Caco-2 (cell line): ENCODE results near the gene FRYL. TPM values are rescaled to one million over a fixed set of nuclear protein-coding genes. Genes with fewer than 3 reads are reported as not detected.

Experiments used
- BruUV-seq: library from RNA; stranded (reverse); fragments of 400-500 nt; replicated peaks from 2 replicates; lab custom pipeline; 2021; lab: Mats Ljungman, UMichigan
- CTCF ChIA-PET: fragments of 300-600 bp; sonication (Branson Sonifier 250); formaldehyde crosslinking; loops from one replicate; lab custom pipeline; 2022; ENCODE audit warnings: antibody characterized with exemption; lab: Charles Lee
- POLR2A ChIA-PET: fragments of 300-600 bp; sonication (Branson Sonifier 250); formaldehyde crosslinking; loops from one replicate; lab custom pipeline; 2022; ENCODE audit warnings: antibody characterized with exemption; lab: Charles Lee
- DNase-seq, 2 experiments: peaks; one replicate each; pipeline versions ENCODE4 v3.0.0 to v3.0.0-alpha.2; 2020 to 2022
- H3K27me3 ChIP-seq: replicated peaks from 2 replicates; pipeline ENCODE4 v1.6.0; 2011; ENCODE audit warnings: low read length; ENCODE audit not compliant: control insufficient read depth, insufficient read depth
- H3K36me3 ChIP-seq: 2 replicates; pipeline ENCODE4 v1.5.1; 2011; ENCODE audit warnings: low read length; ENCODE audit not compliant: control insufficient read depth, insufficient read depth
- H3K4me1 ChIP-seq: fragments of 250-450 bp; sonication (Bioruptor Pico); 2 replicates; pipeline ENCODE4 v1.5.1; 2020; ENCODE audit warnings: mild to moderate bottlenecking
- H3K4me3 ChIP-seq: 2 replicates; pipeline ENCODE4 v1.5.1; 2011; ENCODE audit warnings: low read depth, mild to moderate bottlenecking, control low read depth, low read length
- H3K9me3 ChIP-seq: fragments of 250-450 bp; sonication (Bioruptor Pico); 2 replicates; pipeline ENCODE4 v1.5.1; 2020; ENCODE audit warnings: mild to moderate bottlenecking, moderate library complexity
- H3K27ac Mint-ChIP-seq: one replicate; pipeline ENCODE4 v1.8.0; 2022; ENCODE audit warnings: mixed read lengths; ENCODE audit not compliant: unreplicated experiment
- H3K27me3 Mint-ChIP-seq: one replicate; pipeline ENCODE4 v1.8.0; 2022; ENCODE audit warnings: mixed read lengths; ENCODE audit not compliant: insufficient read depth, unreplicated experiment
- H3K36me3 Mint-ChIP-seq: one replicate; pipeline ENCODE4 v1.8.0; 2022; ENCODE audit warnings: mild to moderate bottlenecking, mixed read lengths; ENCODE audit not compliant: insufficient read depth, unreplicated experiment
- H3K4me1 Mint-ChIP-seq: one replicate; pipeline ENCODE4 v1.8.0; 2022; ENCODE audit warnings: low read depth, mixed read lengths; ENCODE audit not compliant: unreplicated experiment
- H3K4me3 Mint-ChIP-seq: one replicate; pipeline ENCODE4 v1.8.0; 2022; ENCODE audit warnings: mild to moderate bottlenecking, moderate library complexity, mixed read lengths; ENCODE audit not compliant: unreplicated experiment
- H3K9me3 Mint-ChIP-seq: one replicate; pipeline ENCODE4 v1.8.0; 2022; ENCODE audit warnings: mixed read lengths; ENCODE audit not compliant: unreplicated experiment
- intact Hi-C: fragments of 100-400 bp; cut with micrococcal nuclease; formaldehyde crosslinking; loops from one replicate; pipeline ENCODE4 v1.10.0; 2022; ENCODE audit not compliant: unreplicated experiment
- total RNA-seq: library from RNA; stranded (reverse); gene quantifications from 2 replicates; pipeline ENCODE4 v1.2.3, GENCODE V29; 2022
- TF ChIP-seq, protein P1 (sequence below), 2 experiments: fragments of 200-600 bp in 1 of 2; IDR thresholded peaks; 1 replicate in 1 of 2; 2 replicates in 1 of 2; pipeline versions ENCODE4 v1.5.1 to v1.8.0; 2011 to 2022; ENCODE audit warnings: antibody characterized with exemption in 1 of 2, control low read depth in 1 of 2, inconsistent platforms in 1 of 2, low read depth in 1 of 2, low read length in 1 of 2, mild to moderate bottlenecking in 1 of 2, moderate library complexity in 1 of 2; ENCODE audit not compliant: insufficient read depth in 1 of 2, severe bottlenecking in 1 of 2, unreplicated experiment in 1 of 2

Gene FRYL
- total RNA-seq, 1 experiment from 2014 or later: 27.4 TPM

DNA sequence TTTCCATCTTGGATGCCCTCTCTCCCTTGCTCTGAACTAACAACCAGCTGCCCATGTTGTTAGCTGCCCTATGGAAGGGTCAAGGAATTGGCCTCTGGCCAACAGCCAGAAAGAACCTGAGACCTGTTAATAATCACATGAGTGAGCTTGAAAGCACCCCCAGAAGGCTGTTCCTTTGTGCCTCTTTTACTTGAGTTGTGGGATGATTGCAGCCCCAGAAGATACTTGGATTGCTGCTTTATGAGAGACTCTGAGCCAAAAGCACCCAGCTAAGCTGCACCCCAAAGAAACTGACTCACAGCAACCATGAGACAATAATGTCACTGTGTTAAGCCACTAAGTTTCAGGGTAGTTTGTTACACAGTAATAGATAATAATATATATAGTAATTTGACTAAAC, 73.3 kb downstream of the FRYL start:
- Histone ChIP-seq H3K4me3 (no peak overlapping the region), H3K4me1 (peaks cover 4% of the 10 kb centered on the region), H3K9me3 (no peaks in the 10 kb centered on the region), H3K27me3 (no peaks in the 10 kb centered on the region), H3K36me3 (no peaks in the 10 kb centered on the region)
- TF ChIP-seq, protein P1, sequence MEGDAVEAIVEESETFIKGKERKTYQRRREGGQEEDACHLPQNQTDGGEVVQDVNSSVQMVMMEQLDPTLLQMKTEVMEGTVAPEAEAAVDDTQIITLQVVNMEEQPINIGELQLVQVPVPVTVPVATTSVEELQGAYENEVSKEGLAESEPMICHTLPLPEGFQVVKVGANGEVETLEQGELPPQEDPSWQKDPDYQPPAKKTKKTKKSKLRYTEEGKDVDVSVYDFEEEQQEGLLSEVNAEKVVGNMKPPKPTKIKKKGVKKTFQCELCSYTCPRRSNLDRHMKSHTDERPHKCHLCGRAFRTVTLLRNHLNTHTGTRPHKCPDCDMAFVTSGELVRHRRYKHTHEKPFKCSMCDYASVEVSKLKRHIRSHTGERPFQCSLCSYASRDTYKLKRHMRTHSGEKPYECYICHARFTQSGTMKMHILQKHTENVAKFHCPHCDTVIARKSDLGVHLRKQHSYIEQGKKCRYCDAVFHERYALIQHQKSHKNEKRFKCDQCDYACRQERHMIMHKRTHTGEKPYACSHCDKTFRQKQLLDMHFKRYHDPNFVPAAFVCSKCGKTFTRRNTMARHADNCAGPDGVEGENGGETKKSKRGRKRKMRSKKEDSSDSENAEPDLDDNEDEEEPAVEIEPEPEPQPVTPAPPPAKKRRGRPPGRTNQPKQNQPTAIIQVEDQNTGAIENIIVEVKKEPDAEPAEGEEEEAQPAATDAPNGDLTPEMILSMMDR (IDR thresholded peaks at IDR 0.05; ENCODE audit: insufficient read depth in 1 of 2, low read depth in 1 of 2, low read length in 1 of 2, severe bottlenecking in 1 of 2, unreplicated experiment in 1 of 2): no peak
- POLR2A ChIA-PET: no interaction called here
- CTCF ChIA-PET: no interaction called here
- H3K9me3 Mint-ChIP-seq: no peaks in the 10 kb centered on the region
- H3K4me3 Mint-ChIP-seq: no peak overlapping the region
- peaks cover 6% of the 10 kb centered on the region for H3K36me3 Mint-ChIP-seq
- intact Hi-C loops: no loop called here
- no peaks in the 10 kb centered on the region for H3K27me3 Mint-ChIP-seq
- BruUV-seq: no TSS peak
- no peak overlapping the region for H3K27ac Mint-ChIP-seq
- DNase-seq: no peak
- H3K4me1 Mint-ChIP-seq: no peaks in the 10 kb centered on the region

DNA sequence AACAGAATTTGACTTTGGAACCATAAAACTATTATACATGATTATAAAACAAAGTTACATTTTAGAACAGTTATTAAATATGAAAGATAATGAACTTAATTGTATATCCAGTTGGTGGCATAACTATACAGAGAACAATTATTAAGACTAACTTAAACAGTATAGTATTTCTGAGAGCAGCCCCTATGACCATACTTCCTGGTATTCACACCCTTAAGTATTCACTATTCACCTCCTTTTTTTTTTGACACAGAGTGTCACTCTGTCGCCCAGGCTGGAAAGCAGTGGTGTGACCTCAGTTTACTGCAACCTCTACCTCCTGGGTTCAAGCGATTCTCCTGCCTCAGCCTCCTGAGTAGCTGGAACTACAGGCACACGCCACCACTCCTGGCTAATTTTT, 74.5 kb downstream of the FRYL start:
- Mint-ChIP-seq H3K4me3 (no peak overlapping the region), H3K36me3 (peaks cover 6% of the 10 kb centered on the region), H3K9me3 (no peaks in the 10 kb centered on the region), H3K4me1 (peaks cover 7% of the 10 kb centered on the region), H3K27ac (no peak overlapping the region), H3K27me3 (no peaks in the 10 kb centered on the region)
- BruUV-seq: no TSS peak
- intact Hi-C loops: no loop called here
- no peaks in the 10 kb centered on the region for H3K9me3 ChIP-seq
- CTCF ChIA-PET: no interaction called here
- no peaks in the 10 kb centered on the region for H3K36me3 ChIP-seq
- H3K27me3 ChIP-seq: no peaks in the 10 kb centered on the region
- no peak for DNase-seq
- no peak overlapping the region for H3K4me3 ChIP-seq
- H3K4me1 ChIP-seq: peaks cover 14% of the 10 kb centered on the region
- TF ChIP-seq, protein P1 (IDR thresholded peaks at IDR 0.05; ENCODE audit: insufficient read depth in 1 of 2, low read depth in 1 of 2, low read length in 1 of 2, severe bottlenecking in 1 of 2, unreplicated experiment in 1 of 2): no peak
- POLR2A ChIA-PET: no interaction called here

DNA sequence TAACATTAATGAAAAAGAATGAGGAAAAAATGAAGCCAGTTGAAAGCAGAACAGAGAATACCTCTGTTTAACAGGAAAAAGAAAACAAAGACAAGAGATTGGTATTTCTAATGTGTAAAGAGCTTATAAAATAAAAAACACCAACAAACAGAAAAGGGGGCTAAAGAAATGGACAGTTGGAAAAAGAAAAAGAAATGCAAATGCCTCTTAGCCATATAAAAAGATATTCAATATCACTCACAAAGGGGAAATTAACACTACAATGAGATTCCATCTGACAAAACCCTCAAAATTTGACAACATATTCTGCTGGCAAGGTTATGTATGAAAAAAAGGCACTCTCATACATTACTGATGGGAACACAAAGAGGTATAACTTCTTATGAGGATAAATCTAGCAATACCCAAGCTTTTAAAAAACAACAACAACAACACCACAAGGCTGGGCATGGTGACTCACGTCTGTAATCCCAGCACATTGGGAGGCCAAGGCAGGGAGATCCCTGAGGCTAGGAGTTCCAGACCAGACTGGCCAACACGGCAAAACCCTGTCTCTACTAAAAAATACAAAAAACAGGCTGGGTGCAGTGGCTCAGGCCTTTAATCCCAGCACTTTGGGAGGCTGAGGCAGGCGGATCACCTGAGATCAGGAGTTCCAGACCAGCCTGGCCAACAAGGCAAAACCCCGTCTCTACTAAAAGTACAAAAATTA, 75.8 kb downstream of the FRYL start:
- no peak for DNase-seq
- peaks cover 8% of the 10 kb centered on the region for H3K4me1 Mint-ChIP-seq
- peaks cover 6% of the 10 kb centered on the region for H3K36me3 Mint-ChIP-seq
- no peak overlapping the region for H3K4me3 Mint-ChIP-seq
- no peaks in the 10 kb centered on the region for H3K27me3 Mint-ChIP-seq
- H3K27ac Mint-ChIP-seq: no peak overlapping the region
- ChIA-PET CTCF (no interaction called here), POLR2A (no interaction called here)
- no peaks in the 10 kb centered on the region for H3K36me3 ChIP-seq
- no TSS peak for BruUV-seq
- H3K9me3 Mint-ChIP-seq: no peaks in the 10 kb centered on the region
- H3K27me3 ChIP-seq: no peaks in the 10 kb centered on the region
- TF ChIP-seq, protein P1 (IDR thresholded peaks at IDR 0.05; ENCODE audit: insufficient read depth in 1 of 2, low read depth in 1 of 2, low read length in 1 of 2, severe bottlenecking in 1 of 2, unreplicated experiment in 1 of 2): no peak
- intact Hi-C loops: loop anchor here (5.0 kb wide), 1 partner anchor 78 kb away; the partner anchor contains the start of gene FRYL
- peaks cover 24% of the 10 kb centered on the region for H3K4me1 ChIP-seq
- H3K4me3 ChIP-seq: no peak overlapping the region
- no peaks in the 10 kb centered on the region for H3K9me3 ChIP-seq
